HG03521 (cell line): ENCODE measurements around the gene TNF.

ENCODE experiments used
- ATAC-seq: cut with Tn5 transposase; IDR thresholded peaks from one replicate; pipeline ENCODE4 v1.9.1; 2021; ENCODE audit warnings: mild to moderate bottlenecking, moderate library complexity; ENCODE audit not compliant: unreplicated experiment

The TNF gene

GRCh38 chr6:31572041-31572911 lies 3.1 kb upstream of the TNF start, which contains the start of gene LTA:
Gene LTA, plus strand, starts transcription at chr6:31572289. Its CDS starts 454 bp downstream, at chr6:31572743.
- peak; percentile 37 for ATAC-seq

- no peak for ATAC-seq
Measured at GRCh38 chr6:31573239-31574105, 1.9 kb upstream of the TNF start.

GRCh38 chr6:31574106-31575061 lies 981 bp upstream of the TNF start:
- no peak for ATAC-seq

- no peak for ATAC-seq
Measured at GRCh38 chr6:31575952-31576685, 754 bp downstream of the TNF start.

GRCh38 chr6:31576897-31577578 lies 1.7 kb downstream of the TNF start:
- no peak for ATAC-seq

- no peak for ATAC-seq
Measured at GRCh38 chr6:31577579-31577966, 2.2 kb downstream of the TNF start.

GRCh38 chr6:31578184-31579118 lies 3.1 kb downstream of the TNF start:
- no peak for ATAC-seq

- no peak for ATAC-seq
Measured at GRCh38 chr6:31579119-31579505, 3.7 kb downstream of the TNF start.

- ATAC-seq: no peak
Measured at GRCh38 chr6:31579546-31580437, 4.4 kb downstream of the TNF start.

GRCh38 chr6:31580438-31580740 lies 5.0 kb downstream of the TNF start:
- no peak for ATAC-seq

- ATAC-seq: peak; percentile 65
Measured at GRCh38 chr6:31580807-31581433, 5.6 kb downstream of the TNF start.

GRCh38 chr6:31581434-31582229 lies 6.3 kb downstream of the TNF start:
- ATAC-seq: no peak

- ATAC-seq: no peak
Measured at GRCh38 chr6:31582230-31582643, 6.9 kb downstream of the TNF start, which contains the start of gene LTB. Gene LTB, minus strand, starts transcription at chr6:31582424. Its CDS starts 7 bp downstream, at chr6:31582417.

GRCh38 chr6:31585491-31585890 lies 10.1 kb downstream of the TNF start:
- no peak for ATAC-seq

- ATAC-seq: no peak
Measured at GRCh38 chr6:31586008-31586407, 10.6 kb downstream of the TNF start, which contains the start of gene LST1. Gene LST1, plus strand, starts transcription at chr6:31586277. Its CDS starts 1,023 bp downstream, at chr6:31587300.
